Fibroblast of lung (primary cell): ENCODE data around the gene AGBL1. TPM values are rescaled to one million over a fixed set of nuclear protein-coding genes. Genes with fewer than 3 reads are reported as not detected.

ENCODE experiments used
- DNase-seq, 2 donors: peaks; one replicate each; pipeline versions ENCODE4 v3.0.0 to v3.0.0-alpha.2; 2010; ENCODE audit warnings: low read depth in 2 of 2
- H2AFZ ChIP-seq: 2 replicates; pipeline ENCODE4 v1.5.1; 2012; ENCODE audit warnings: low read length, control low read depth, inconsistent platforms
- H3K27ac ChIP-seq: 2 replicates; pipeline ENCODE4 v1.5.1; 2011; ENCODE audit warnings: low read length, control low read depth; ENCODE audit not compliant: insufficient read depth
- H3K27me3 ChIP-seq: 2 replicates; pipeline ENCODE4 v1.5.1; 2011; ENCODE audit warnings: mild to moderate bottlenecking, low read length; ENCODE audit not compliant: control insufficient read depth, insufficient read depth
- H3K36me3 ChIP-seq: 2 replicates; pipeline ENCODE4 v1.5.1; 2011; ENCODE audit warnings: low read length; ENCODE audit not compliant: control insufficient read depth, insufficient read depth
- H3K4me1 ChIP-seq: 2 replicates; pipeline ENCODE4 v1.5.1; 2011; ENCODE audit warnings: low read length; ENCODE audit not compliant: control insufficient read depth, insufficient read depth; ENCODE audit errors: extremely low read depth
- H3K4me2 ChIP-seq: 2 replicates; pipeline ENCODE4 v1.5.1; 2011; ENCODE audit warnings: low read length, control low read depth; ENCODE audit not compliant: insufficient read depth; ENCODE audit errors: extremely low read depth
- H3K4me3 ChIP-seq, 4 experiments: fragments of 200-600 bp in 1 of 4; sonication (generic) in 1 of 4; replicated peaks in 1 of 4; 2 replicates each; pipeline ENCODE4 v1.5.1; 2011 to 2016; ENCODE audit warnings: low read length in 4 of 4, low read depth in 3 of 4, mild to moderate bottlenecking in 3 of 4, control low read depth in 2 of 4, inconsistent platforms in 1 of 4, mixed read lengths in 1 of 4; ENCODE audit not compliant: insufficient read depth in 1 of 4; ENCODE audit errors: control extremely low read depth in 1 of 4
- H3K79me2 ChIP-seq: 2 replicates; pipeline ENCODE4 v1.5.1; 2012; ENCODE audit warnings: mild to moderate bottlenecking, low read length, inconsistent platforms; ENCODE audit not compliant: control insufficient read depth, insufficient read depth
- H3K9ac ChIP-seq: 2 replicates; pipeline ENCODE4 v1.5.1; 2011; ENCODE audit warnings: mild to moderate bottlenecking, low read length, control low read depth; ENCODE audit not compliant: insufficient read depth
- H3K9me3 ChIP-seq: 2 replicates; pipeline ENCODE4 v1.5.1; 2012; ENCODE audit warnings: low read depth, low read length; ENCODE audit not compliant: control insufficient read depth, insufficient read depth
- H4K20me1 ChIP-seq: 2 replicates; pipeline ENCODE4 v1.5.1; 2011; ENCODE audit warnings: low read length; ENCODE audit not compliant: control insufficient read depth, insufficient read depth; ENCODE audit errors: extremely low read depth
- EZH2 ChIP-seq: IDR thresholded peaks from 2 replicates; pipeline ENCODE4 v1.5.1; 2012; ENCODE audit warnings: low read length, control low read depth, mild to moderate bottlenecking; ENCODE audit errors: missing control alignments
- polyA plus RNA-seq, 2 donors: library from polyadenylated mRNA; depleted of rRNA in 1 of 2; stranded (reverse) in 1 of 2; unstranded in 1 of 2; fragments of >200 nt; gene quantifications; 2 replicates each; pipeline ENCODE4 v1.2.1, GENCODE V29; 2011 to 2012; ENCODE audit warnings: missing spikeins in 1 of 2
- total RNA-seq: library from RNA; depleted of rRNA; stranded (reverse); fragments of >200 nt; gene quantifications from 2 replicates; pipeline ENCODE4 v1.2.1, GENCODE V29; 2014
- TF ChIP-seq, protein P1 (sequence below), 2 donors: IDR thresholded peaks in 1 of 2; conservative IDR thresholded peaks in 1 of 2; 1 replicate in 1 of 2; 2 replicates in 1 of 2; pipeline ENCODE4 v1.5.1; 2011 to 2012; ENCODE audit warnings: low read length in 2 of 2, control low read depth in 1 of 2, inconsistent platforms in 1 of 2, low read depth in 1 of 2, mild to moderate bottlenecking in 1 of 2

The AGBL1 gene
- total and polyA plus RNA-seq, 2 donors (not counting 1 experiment from before 2014, with no cell fraction given), result not detected

DNA sequence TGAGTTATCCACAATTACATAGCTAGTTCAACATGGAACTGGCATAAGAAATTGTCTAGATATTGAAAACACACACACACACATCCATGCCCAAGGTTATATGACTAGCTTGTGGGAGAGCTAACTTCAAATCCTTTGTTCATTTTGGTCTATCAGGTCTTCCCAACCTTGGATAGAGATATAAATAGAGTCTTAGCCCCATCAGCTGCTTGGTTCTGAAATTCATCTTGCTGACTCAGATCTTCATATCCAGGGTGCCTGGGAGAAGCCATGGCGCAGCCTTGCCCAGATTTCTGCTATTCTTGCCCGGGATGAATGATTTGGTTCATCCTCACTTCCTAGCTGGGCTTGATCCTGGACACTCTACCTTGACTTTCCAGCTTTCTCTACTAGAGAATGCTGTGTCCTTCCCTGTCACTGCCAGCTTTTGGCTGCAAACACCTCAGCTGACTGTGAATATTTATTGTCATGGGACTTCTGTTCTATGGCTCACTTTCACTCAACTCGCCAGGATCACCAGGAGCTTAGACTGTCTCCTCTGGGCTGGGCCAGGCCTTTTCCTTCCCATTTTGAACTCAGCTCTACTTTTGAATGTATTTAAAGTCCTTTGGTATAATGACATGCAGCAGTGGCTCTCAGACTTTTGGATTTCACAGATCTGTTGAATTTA, 324.4 kb downstream of the AGBL1 start:
- Histone ChIP-seq H3K27ac (no peak overlapping the region), H3K4me2 (no peak overlapping the region)
- TF ChIP-seq, protein P1, sequence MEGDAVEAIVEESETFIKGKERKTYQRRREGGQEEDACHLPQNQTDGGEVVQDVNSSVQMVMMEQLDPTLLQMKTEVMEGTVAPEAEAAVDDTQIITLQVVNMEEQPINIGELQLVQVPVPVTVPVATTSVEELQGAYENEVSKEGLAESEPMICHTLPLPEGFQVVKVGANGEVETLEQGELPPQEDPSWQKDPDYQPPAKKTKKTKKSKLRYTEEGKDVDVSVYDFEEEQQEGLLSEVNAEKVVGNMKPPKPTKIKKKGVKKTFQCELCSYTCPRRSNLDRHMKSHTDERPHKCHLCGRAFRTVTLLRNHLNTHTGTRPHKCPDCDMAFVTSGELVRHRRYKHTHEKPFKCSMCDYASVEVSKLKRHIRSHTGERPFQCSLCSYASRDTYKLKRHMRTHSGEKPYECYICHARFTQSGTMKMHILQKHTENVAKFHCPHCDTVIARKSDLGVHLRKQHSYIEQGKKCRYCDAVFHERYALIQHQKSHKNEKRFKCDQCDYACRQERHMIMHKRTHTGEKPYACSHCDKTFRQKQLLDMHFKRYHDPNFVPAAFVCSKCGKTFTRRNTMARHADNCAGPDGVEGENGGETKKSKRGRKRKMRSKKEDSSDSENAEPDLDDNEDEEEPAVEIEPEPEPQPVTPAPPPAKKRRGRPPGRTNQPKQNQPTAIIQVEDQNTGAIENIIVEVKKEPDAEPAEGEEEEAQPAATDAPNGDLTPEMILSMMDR (conservative IDR thresholded peaks at IDR 0.05 in 1 of 2, IDR thresholded peaks at IDR 0.05 in 1 of 2; ENCODE audit: low read depth in 1 of 2, low read length in 2 of 2), result no peak
- TF ChIP-seq EZH2, result no peak

DNA sequence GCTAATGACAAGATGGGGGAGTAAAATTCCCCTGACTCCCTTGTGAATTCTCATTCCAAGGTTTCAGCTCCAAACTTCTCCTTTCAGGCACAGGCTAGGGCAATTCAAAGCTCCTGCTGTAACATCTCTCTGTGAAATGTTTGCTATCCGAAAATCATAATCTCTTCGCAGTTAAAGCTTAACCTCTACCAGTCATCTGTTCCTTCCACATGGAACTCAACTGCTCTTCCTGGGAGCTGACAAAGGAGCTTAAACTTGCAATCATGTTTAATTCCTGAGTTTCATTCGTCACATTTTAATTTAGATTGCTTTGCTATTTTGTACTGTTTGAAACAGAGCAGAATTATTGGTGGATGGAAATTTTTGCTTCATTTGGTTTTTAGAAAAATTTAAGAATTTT, 328.6 kb downstream of the AGBL1 start:
- Histone ChIP-seq H3K9ac (no peak overlapping the region), H3K36me3 (no peaks in the 10 kb centered on the region), H3K79me2 (no peaks in the 10 kb centered on the region), H4K20me1 (no peaks in the 10 kb centered on the region), H3K4me3 (no peak overlapping the region), H3K4me2 (no peak overlapping the region), H3K27ac (no peak overlapping the region), H3K4me1 (no peaks in the 10 kb centered on the region), H3K27me3 (no peaks in the 10 kb centered on the region), H2AFZ (no peak overlapping the region), H3K9me3 (no peaks in the 10 kb centered on the region)
- no peak for TF ChIP-seq EZH2
- TF ChIP-seq, protein P1 (conservative IDR thresholded peaks at IDR 0.05 in 1 of 2, IDR thresholded peaks at IDR 0.05 in 1 of 2; ENCODE audit: low read depth in 1 of 2, low read length in 2 of 2), result no peak
- no peak for DNase-seq

More for the DNA sequence above, 324.4 kb downstream of the AGBL1 start:
- Histone ChIP-seq H3K4me3 (no peak overlapping the region), H3K79me2 (no peaks in the 10 kb centered on the region), H4K20me1 (no peaks in the 10 kb centered on the region), H3K9ac (no peak overlapping the region), H3K36me3 (no peaks in the 10 kb centered on the region), H3K9me3 (no peaks in the 10 kb centered on the region), H2AFZ (no peak overlapping the region), H3K4me1 (no peaks in the 10 kb centered on the region), H3K27me3 (no peaks in the 10 kb centered on the region)
- no peak for DNase-seq

DNA sequence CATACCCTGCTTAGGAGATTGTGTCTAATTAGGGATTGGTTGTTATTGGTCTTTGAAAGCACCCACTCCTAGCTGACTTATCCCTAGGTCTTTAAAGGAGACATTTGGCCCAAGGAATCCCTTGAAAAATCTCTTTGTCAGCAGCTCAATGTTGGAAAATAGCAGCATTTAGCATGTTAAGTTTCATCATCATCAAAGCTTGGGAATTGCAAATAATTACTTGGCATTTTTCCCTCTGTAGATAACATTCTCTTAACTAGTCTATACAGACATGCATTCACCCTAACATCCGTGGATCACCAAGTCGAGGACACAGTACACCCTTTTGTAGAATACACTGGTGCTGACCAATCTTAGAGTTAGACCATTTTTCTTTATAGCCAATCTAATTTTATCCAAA, 332.2 kb downstream of the AGBL1 start:
- Histone ChIP-seq H3K36me3 (no peaks in the 10 kb centered on the region), H3K9ac (no peak overlapping the region), H3K79me2 (no peaks in the 10 kb centered on the region), H3K4me1 (no peaks in the 10 kb centered on the region), H4K20me1 (no peaks in the 10 kb centered on the region), H3K27me3 (no peaks in the 10 kb centered on the region), H3K9me3 (no peaks in the 10 kb centered on the region), H3K4me3 (no peak overlapping the region), H2AFZ (no peak overlapping the region), H3K27ac (no peak overlapping the region), H3K4me2 (no peak overlapping the region)
- no peak for TF ChIP-seq EZH2
- TF ChIP-seq, protein P1 (conservative IDR thresholded peaks at IDR 0.05 in 1 of 2, IDR thresholded peaks at IDR 0.05 in 1 of 2; ENCODE audit: low read depth in 1 of 2, low read length in 2 of 2), result no peak
- no peak for DNase-seq
